ENCODE results near the gene BMPER. TPM values are rescaled to one million over a fixed set of nuclear protein-coding genes. Genes with fewer than 3 reads are reported as not detected.

BMPER gene
- polyA plus RNA-seq, 1 donor from 2014 or later: 2.1 TPM

DNA sequence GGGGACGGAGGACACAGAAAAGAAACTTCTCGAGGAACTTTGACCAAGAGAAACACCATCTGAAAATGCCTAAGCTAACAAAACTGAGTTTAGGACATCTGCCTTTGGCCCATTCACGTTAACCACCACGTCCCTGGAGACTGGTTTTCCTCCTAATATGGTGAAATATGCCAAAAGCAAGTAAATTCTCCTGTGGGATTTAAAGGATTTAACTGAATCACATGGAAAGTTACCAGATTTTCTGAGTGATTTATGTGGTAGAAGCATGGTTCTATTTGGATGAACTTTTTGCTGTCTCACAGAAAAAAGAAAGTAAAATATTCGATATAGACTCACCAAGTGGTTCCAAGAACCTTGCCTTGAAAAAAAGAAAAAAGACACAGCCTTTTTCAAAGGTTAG, 30.4 kb upstream of the BMPER start:
- no peak for TF ChIP-seq EZH2 (IDR thresholded peaks at IDR 0.05; ENCODE audit: borderline replicate concordance, insufficient read depth, low read length, poor library complexity, severe bottlenecking)
- TF ChIP-seq SMC3 (conservative IDR thresholded peaks at IDR 0.05; ENCODE audit: poor library complexity): no peak
- TF ChIP-seq, protein P1, sequence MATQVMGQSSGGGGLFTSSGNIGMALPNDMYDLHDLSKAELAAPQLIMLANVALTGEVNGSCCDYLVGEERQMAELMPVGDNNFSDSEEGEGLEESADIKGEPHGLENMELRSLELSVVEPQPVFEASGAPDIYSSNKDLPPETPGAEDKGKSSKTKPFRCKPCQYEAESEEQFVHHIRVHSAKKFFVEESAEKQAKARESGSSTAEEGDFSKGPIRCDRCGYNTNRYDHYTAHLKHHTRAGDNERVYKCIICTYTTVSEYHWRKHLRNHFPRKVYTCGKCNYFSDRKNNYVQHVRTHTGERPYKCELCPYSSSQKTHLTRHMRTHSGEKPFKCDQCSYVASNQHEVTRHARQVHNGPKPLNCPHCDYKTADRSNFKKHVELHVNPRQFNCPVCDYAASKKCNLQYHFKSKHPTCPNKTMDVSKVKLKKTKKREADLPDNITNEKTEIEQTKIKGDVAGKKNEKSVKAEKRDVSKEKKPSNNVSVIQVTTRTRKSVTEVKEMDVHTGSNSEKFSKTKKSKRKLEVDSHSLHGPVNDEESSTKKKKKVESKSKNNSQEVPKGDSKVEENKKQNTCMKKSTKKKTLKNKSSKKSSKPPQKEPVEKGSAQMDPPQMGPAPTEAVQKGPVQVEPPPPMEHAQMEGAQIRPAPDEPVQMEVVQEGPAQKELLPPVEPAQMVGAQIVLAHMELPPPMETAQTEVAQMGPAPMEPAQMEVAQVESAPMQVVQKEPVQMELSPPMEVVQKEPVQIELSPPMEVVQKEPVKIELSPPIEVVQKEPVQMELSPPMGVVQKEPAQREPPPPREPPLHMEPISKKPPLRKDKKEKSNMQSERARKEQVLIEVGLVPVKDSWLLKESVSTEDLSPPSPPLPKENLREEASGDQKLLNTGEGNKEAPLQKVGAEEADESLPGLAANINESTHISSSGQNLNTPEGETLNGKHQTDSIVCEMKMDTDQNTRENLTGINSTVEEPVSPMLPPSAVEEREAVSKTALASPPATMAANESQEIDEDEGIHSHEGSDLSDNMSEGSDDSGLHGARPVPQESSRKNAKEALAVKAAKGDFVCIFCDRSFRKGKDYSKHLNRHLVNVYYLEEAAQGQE (IDR thresholded peaks at IDR 0.05; ENCODE audit: borderline replicate concordance): no peak
- no peak for TF ChIP-seq POLR2AphosphoS5 (IDR thresholded peaks at IDR 0.05)
- no peak for TF ChIP-seq RAD21 (conservative IDR thresholded peaks at IDR 0.05)
- no peak for TF ChIP-seq TAF1 (IDR thresholded peaks at IDR 0.05; ENCODE audit: low read depth)
- no peak for TF ChIP-seq MXI1 (conservative IDR thresholded peaks at IDR 0.05; ENCODE audit: poor library complexity, severe bottlenecking)
- TF ChIP-seq, protein P2, sequence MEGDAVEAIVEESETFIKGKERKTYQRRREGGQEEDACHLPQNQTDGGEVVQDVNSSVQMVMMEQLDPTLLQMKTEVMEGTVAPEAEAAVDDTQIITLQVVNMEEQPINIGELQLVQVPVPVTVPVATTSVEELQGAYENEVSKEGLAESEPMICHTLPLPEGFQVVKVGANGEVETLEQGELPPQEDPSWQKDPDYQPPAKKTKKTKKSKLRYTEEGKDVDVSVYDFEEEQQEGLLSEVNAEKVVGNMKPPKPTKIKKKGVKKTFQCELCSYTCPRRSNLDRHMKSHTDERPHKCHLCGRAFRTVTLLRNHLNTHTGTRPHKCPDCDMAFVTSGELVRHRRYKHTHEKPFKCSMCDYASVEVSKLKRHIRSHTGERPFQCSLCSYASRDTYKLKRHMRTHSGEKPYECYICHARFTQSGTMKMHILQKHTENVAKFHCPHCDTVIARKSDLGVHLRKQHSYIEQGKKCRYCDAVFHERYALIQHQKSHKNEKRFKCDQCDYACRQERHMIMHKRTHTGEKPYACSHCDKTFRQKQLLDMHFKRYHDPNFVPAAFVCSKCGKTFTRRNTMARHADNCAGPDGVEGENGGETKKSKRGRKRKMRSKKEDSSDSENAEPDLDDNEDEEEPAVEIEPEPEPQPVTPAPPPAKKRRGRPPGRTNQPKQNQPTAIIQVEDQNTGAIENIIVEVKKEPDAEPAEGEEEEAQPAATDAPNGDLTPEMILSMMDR (IDR thresholded peaks at IDR 0.05; ENCODE audit: poor library complexity, severe bottlenecking): no peak
- TF ChIP-seq EP300 (conservative IDR thresholded peaks at IDR 0.05; ENCODE audit: poor library complexity, severe bottlenecking): no peak
- Histone ChIP-seq H3K36me3 (ENCODE audit: insufficient read depth, low read length) (no peaks in the 10 kb centered on the region), H3F3A (ENCODE audit: insufficient read depth, low read length, poor library complexity, severe bottlenecking) (no peaks in the 10 kb centered on the region), H4K20me1 (ENCODE audit: insufficient read depth) (no peaks in the 10 kb centered on the region), H3K27ac (ENCODE audit: low read length) (no peak overlapping the region), H3K9ac (ENCODE audit: low read length) (no peak overlapping the region), H3K27me3 (ENCODE audit: insufficient read depth, low read depth, low read length) (no peaks in the 10 kb centered on the region), H3K9me2 (ENCODE audit: insufficient read depth, low read length) (no peaks in the 10 kb centered on the region), H3K79me2 (replicated peaks; ENCODE audit: insufficient read depth, low read length) (no peaks in the 10 kb centered on the region), H3K4me2 (ENCODE audit: low read length) (no peak overlapping the region), H2AFZ (ENCODE audit: low read depth, low read length) (no peak overlapping the region), H3K9me3 (ENCODE audit: low read length) (no peaks in the 10 kb centered on the region), H3K4me3 (ENCODE audit: low read length) (no peak overlapping the region)

DNA sequence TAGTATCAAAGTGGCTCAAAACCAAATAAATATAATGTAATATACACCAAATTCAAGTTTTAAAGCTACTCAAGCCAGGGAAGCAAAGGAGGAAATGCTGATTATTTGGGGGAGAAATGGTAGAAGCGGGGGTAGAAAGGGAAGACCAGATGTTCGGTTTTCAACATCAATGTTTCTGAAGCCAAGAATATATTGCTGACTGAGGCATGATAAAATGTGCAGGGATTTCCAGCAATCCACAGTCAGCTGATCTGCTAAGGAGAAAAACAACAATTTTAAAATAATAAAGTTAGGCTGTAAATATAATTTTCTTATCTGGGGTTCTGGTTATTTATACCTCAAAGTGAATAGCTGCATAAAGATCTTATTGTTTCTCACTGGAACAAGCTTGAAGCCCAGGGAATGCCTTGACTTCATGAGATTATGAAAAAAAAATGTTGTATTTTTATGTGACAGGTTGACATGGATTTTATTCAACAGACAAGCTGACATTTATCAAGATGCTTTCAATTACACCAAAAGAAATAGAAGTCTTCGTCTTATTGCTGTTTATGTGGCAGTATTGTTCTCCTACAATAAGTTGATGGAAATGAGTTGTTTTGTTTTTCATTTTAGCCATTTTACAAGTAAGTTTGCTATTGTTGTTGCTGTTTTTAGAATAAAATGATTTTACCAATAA, 28.6 kb upstream of the BMPER start:
- Histone ChIP-seq H4K20me1 (ENCODE audit: insufficient read depth) (no peaks in the 10 kb centered on the region), H2AFZ (ENCODE audit: low read depth, low read length) (no peak overlapping the region), H3K36me3 (ENCODE audit: insufficient read depth, low read length) (no peaks in the 10 kb centered on the region), H3K4me3 (ENCODE audit: low read length) (no peak overlapping the region), H3K9me2 (ENCODE audit: insufficient read depth, low read length) (no peaks in the 10 kb centered on the region), H3K79me2 (replicated peaks; ENCODE audit: insufficient read depth, low read length) (no peaks in the 10 kb centered on the region), H3K27ac (ENCODE audit: low read length) (no peak overlapping the region), H3K27me3 (ENCODE audit: insufficient read depth, low read depth, low read length) (no peaks in the 10 kb centered on the region), H3K9me3 (ENCODE audit: low read length) (no peaks in the 10 kb centered on the region), H3F3A (ENCODE audit: insufficient read depth, low read length, poor library complexity, severe bottlenecking) (no peaks in the 10 kb centered on the region), H3K9ac (ENCODE audit: low read length) (no peak overlapping the region), H3K4me2 (ENCODE audit: low read length) (no peak overlapping the region)
- TF ChIP-seq POLR2AphosphoS5 (IDR thresholded peaks at IDR 0.05): peak; percentile 56
- TF ChIP-seq TAF1 (IDR thresholded peaks at IDR 0.05; ENCODE audit: low read depth): no peak
- TF ChIP-seq EP300 (conservative IDR thresholded peaks at IDR 0.05; ENCODE audit: poor library complexity, severe bottlenecking): peak; percentile 94

All from neural cell (in vitro differentiated cells).